GM12878 (cell line): Measurements from ENCODE around the gene PTPN2.

Source experiments
- ATF3 ChIP-seq: IDR thresholded peaks from 2 replicates; pipeline ENCODE4 v1.6.1; 2011; ENCODE audit warnings: low read depth, mild to moderate bottlenecking, low read length, moderate library complexity, borderline replicate concordance; ENCODE audit errors: extremely low read depth
- BRCA1 ChIP-seq: IDR thresholded peaks from 2 replicates; pipeline ENCODE4 v1.6.1; 2011; ENCODE audit warnings: low read depth, low read length, improper control_type of control experiment
- CEBPB ChIP-seq, 2 experiments: fragments of 150-350 bp in 1 of 2; IDR thresholded peaks; 2 replicates each; pipeline ENCODE4 v1.6.1; 2012 to 2014; ENCODE audit warnings: low read depth in 2 of 2, low read length in 2 of 2, borderline replicate concordance in 1 of 2, inconsistent platforms in 1 of 2
- CREM ChIP-seq: IDR thresholded peaks from 2 replicates; pipeline ENCODE4 v1.6.1; 2014; ENCODE audit warnings: antibody characterized with exemption, low read depth
- CTCF ChIP-seq, 3 experiments: IDR thresholded peaks in 2 of 3; conservative IDR thresholded peaks in 1 of 3; 2 replicates each; pipeline ENCODE4 v1.5.1; 2011; ENCODE audit warnings: low read depth in 3 of 3, low read length in 3 of 3, mild to moderate bottlenecking in 3 of 3, control low read depth in 2 of 3, moderate library complexity in 2 of 3, inconsistent platforms in 1 of 3, mixed read lengths in 1 of 3; ENCODE audit not compliant: control insufficient read depth in 2 of 3, insufficient read depth in 1 of 3; ENCODE audit errors: extremely low read depth in 1 of 3
- E4F1 ChIP-seq: fragments of 450-650 bp; IDR thresholded peaks from 2 replicates; pipeline ENCODE4 v1.6.1; 2018; ENCODE audit warnings: borderline replicate concordance, mild to moderate bottlenecking; ENCODE audit not compliant: partially characterized antibody
- EZH2 ChIP-seq: IDR thresholded peaks from 2 replicates; pipeline ENCODE4 v1.6.1; 2012; ENCODE audit warnings: low read depth, mild to moderate bottlenecking, control low read depth, inconsistent platforms, low read length, borderline replicate concordance; ENCODE audit not compliant: control insufficient read depth
- GABPA ChIP-seq: IDR thresholded peaks from 2 replicates; pipeline ENCODE4 v1.6.1; 2014; ENCODE audit warnings: antibody characterized with exemption, low read depth, mild to moderate bottlenecking, inconsistent platforms
- KDM1A ChIP-seq: fragments of 200-600 bp; sonication (generic); IDR thresholded peaks from 2 replicates; pipeline ENCODE4 v1.6.1; 2016; ENCODE audit warnings: borderline replicate concordance
- POLR2A ChIP-seq: IDR thresholded peaks from 2 replicates; pipeline ENCODE4 v1.6.1; 2011; ENCODE audit warnings: low read depth, mild to moderate bottlenecking, low read length
- RCOR1 ChIP-seq: conservative IDR thresholded peaks from 2 replicates; pipeline ENCODE4 v1.6.1; 2012; ENCODE audit warnings: low read depth, low read length, improper control_type of control experiment
- TCF3 ChIP-seq: IDR thresholded peaks from 2 replicates; pipeline ENCODE4 v1.6.1; 2012; ENCODE audit warnings: low read depth, mild to moderate bottlenecking, low read length, borderline replicate concordance; ENCODE audit not compliant: insufficient read depth
- ZBTB40 ChIP-seq: fragments of 450-650 bp; IDR thresholded peaks from 2 replicates; pipeline ENCODE4 v1.6.1; 2016; ENCODE audit warnings: mild to moderate bottlenecking, moderate library complexity, borderline replicate concordance
- ZNF207 ChIP-seq: fragments of 450-650 bp; IDR thresholded peaks from 2 replicates; pipeline ENCODE4 v1.6.1; 2014; ENCODE audit warnings: antibody characterized with exemption, mild to moderate bottlenecking, borderline replicate concordance

- TF ChIP-seq POLR2A (no peak), BRCA1 (no peak), TCF3 (no peak), GABPA (no peak), CEBPB (IDR thresholded peaks at IDR 0.05; ENCODE audit: borderline replicate concordance in 1 of 2, low read depth in 2 of 2, low read length in 2 of 2) (no peak), CTCF (IDR thresholded peaks at IDR 0.05 in 2 of 3, conservative IDR thresholded peaks at IDR 0.05 in 1 of 3; ENCODE audit: control insufficient read depth in 2 of 3, extremely low read depth in 1 of 3, insufficient read depth in 1 of 3, low read depth in 3 of 3, low read length in 3 of 3) (no peak), ZBTB40 (no peak), EZH2 (no peak), KDM1A (no peak), CREM (no peak), ZNF207 (no peak), RCOR1 (no peak), ATF3 (no peak), E4F1 (no peak)
Observed at GRCh38 chr18:12818243-12818642, 65.8 kb downstream of the PTPN2 start.
